ENCODE measurements around the gene SLC25A11.

GRCh38 chr17:4966844-4967538 is 27.1 kb upstream of the SLC25A11 start:
- TF ChIP-seq CTCF (IDR thresholded peaks at IDR 0.05) (no peak), EZH2 (IDR thresholded peaks at IDR 0.05; ENCODE audit: borderline replicate concordance, insufficient read depth, low read depth, low read length, poor library complexity, severe bottlenecking) (no peak)

Measured in B cell (primary cell).